Measurements from ENCODE around the gene USP25.

USP25 gene

GRCh38 chr21:15764878-15765277 is 35.1 kb downstream of the USP25 start:
- DNase-seq, result no peak

GRCh38 chr21:15766952-15767603 is 37.3 kb downstream of the USP25 start:
- DNase-seq, result no peak

- DNase-seq, result no peak
These were observed 38.3 kb downstream of the USP25 start for GRCh38 chr21:15768045-15768601.

- no peak for DNase-seq
These were observed 39.1 kb downstream of the USP25 start for GRCh38 chr21:15768853-15769252.

- no peak for DNase-seq
These were observed 41.5 kb downstream of the USP25 start for GRCh38 chr21:15771311-15771710.

GRCh38 chr21:15772654-15773053 is 42.9 kb downstream of the USP25 start:
- no peak for DNase-seq

GRCh38 chr21:15774590-15774989 is 44.8 kb downstream of the USP25 start:
- DNase-seq, result no peak

- DNase-seq, result no peak
These were observed 45.5 kb downstream of the USP25 start for GRCh38 chr21:15775291-15775690.

GRCh38 chr21:15775981-15776380 is 46.2 kb downstream of the USP25 start:
- DNase-seq, result no peak

GRCh38 chr21:15776818-15777217 is 47.0 kb downstream of the USP25 start:
- DNase-seq, result no peak

- DNase-seq, result no peak
These were observed 52.2 kb downstream of the USP25 start for GRCh38 chr21:15781986-15782385.

- no peak for DNase-seq
These were observed 59.2 kb downstream of the USP25 start for GRCh38 chr21:15788847-15789523.

- no peak for DNase-seq
These were observed 63.3 kb downstream of the USP25 start for GRCh38 chr21:15793109-15793508.

- no peak for DNase-seq
These were observed 63.9 kb downstream of the USP25 start for GRCh38 chr21:15793550-15794235.

- DNase-seq, result no peak
These were observed 64.6 kb downstream of the USP25 start for GRCh38 chr21:15794277-15794912.

- DNase-seq, result no peak
These were observed 65.8 kb downstream of the USP25 start for GRCh38 chr21:15795533-15795932.

- no peak for DNase-seq
These were observed 68.0 kb downstream of the USP25 start for GRCh38 chr21:15797577-15798363.

GRCh38 chr21:15801352-15801863 is 71.6 kb downstream of the USP25 start:
- DNase-seq, result no peak

GRCh38 chr21:15804247-15805005 is 74.6 kb downstream of the USP25 start:
- DNase-seq, result no peak

- DNase-seq, result no peak
These were observed 79.3 kb downstream of the USP25 start for GRCh38 chr21:15809065-15809464.

GRCh38 chr21:15809818-15810217 is 80.0 kb downstream of the USP25 start:
- DNase-seq, result no peak

GRCh38 chr21:15815285-15815684 is 85.5 kb downstream of the USP25 start:
- no peak for DNase-seq
